Islet of Langerhans (tissue), 1 donor: ENCODE data around the gene FPR2.
"Not testable (repeated sequence)": the region's sequence is repeated elsewhere in the genome, so short reads cannot be mapped to it uniquely, and the experiment has no call there.

ENCODE experiments used
- FAIRE-seq: peaks from one replicate; lab custom pipeline; 2011; peaks lifted over from hg19 to GRCh38; lab: Jason Lieb, UNC

Gene FPR2

DNA sequence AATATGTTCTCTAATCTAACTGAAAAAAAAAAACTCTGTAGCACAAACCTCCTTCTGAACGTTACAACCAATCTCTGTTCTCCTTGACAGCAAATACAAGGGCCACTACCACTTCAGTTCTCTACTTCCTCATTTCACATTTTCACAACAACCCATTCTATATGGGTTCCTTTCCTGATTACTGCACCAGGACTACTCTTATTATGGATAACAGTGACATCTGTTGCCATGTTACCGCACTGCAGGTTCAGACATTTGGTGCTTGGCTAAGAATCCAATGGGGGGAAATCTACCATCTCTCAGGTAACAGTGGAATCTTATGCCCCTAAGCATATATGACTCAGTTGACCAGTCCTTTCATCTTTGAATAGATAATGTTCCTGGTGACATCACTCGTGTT, 22.4 kb downstream of the FPR2 start:
- no peak for FAIRE-seq

DNA sequence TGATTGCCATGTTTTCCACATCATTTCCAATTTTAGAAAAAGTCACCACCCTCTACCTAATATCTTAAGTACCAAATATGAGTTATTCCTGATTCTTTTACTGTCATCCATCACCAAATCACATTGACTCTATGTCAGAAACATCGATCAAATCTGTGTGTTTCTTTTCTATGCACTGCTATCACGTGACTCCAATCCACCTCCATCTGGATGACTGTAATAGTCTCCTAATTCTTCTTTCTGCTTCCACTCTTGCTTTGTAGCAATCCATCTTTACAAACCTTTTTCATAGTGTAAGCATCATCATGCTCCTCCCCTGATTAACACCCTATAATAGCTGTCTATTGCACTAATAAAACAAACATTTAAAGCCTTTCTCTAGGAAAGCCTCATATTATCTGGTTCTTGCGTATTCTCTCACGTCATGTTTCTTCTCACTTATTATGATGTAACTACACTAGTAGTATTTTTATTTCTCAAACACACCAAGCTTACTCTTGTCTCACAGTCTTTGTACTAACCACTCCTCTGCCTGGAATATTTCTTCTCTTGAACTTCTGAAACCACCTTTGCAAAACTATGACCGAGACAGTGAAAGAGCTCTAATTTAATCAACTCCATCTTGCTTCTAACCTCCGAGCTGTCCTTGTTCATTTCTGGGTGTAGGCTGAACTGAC, 23.3 kb downstream of the FPR2 start:
- no peak for FAIRE-seq

DNA sequence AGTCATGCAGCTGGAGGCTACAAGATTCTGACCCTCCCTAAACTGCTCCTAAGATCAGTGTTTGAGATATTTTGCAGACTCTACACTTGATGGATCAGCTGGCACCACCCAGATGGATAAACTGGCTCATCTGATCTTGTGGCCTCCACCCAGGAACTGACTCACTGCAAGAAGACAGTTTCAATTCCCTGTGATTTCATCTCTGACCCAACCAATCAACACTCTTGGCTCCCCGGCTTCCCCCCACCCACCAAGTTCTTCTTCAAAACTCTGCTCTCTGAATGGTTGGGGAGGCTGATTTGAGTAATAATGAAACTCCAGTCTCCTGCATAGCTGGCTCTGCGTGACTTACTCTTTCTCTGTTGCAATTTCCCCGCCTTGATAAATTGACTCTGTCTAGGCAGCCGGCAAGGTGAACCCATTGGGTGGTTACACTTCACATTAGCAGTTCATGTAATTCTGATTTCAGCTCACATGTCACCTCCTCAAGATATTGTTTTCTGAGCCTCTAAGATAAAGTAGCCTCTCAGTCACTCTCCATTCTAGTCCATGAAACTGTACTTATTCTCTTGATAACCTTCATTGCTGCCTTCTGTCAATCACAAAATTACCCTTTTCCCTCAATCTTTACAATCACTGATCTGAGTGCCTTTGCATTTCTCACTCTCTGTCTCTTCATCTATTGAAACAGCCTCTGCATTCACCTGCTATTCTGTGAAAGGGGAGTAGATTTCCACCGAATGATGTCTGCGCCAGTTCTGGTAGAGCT, 24.1 kb downstream of the FPR2 start:
- no peak for FAIRE-seq

DNA sequence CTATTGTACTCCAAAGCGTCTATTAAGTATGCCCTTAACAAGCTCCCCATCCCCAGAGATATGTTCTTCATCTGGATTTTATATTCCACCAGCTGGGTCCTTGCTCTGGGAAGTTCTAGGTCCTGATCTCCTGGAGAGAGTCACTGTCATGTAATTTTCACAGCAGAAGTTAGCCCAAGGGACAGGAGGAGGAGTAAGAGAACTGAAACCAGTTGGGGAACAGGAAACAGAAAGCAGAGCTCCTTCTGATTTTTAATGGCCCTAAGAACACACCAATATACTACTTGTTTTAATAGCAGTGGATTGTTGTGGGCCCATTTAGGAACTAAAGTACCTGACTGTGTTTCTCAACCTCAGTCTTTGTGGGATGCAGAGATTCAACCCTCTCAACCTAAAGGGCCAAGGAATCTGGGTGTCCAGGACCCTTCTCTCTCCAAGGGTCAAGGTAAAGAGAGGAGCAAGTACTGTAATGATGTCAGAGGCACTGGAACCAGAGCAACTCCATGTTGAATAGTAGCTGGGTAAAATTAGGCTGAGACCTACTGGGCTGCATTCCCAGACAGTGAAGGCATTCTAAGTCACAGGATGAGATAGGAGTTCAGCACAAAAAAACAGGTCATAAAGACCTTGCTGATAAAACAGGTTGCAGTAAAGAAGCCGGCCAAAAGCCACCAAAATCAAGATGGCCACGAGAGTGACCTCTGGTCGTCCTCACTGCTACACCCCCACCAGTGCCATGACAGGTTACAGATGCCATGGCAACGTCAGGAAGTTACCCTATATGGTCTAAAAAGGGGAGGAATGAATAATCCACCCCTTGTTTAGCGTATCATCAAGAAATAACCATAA, 25.9 kb downstream of the FPR2 start:
- FAIRE-seq: no peak

DNA sequence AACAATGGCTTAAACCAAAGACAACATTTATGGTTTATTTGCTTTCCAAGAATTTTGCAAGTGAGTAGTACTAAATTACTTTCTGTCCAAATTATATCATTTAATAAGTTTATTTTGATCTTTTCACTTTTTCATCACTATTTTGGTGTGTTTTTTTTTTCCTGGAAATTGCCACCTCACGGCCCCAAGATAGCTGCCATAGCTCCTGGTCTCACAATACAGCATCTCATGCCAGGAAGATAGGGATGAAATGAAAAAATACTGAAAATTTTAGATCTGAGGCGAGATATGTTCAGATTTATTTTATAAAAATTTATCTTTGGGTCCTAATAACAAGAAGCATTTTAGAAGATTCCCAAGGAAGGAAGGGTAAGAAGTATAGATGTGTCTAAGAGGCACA, 27.0 kb downstream of the FPR2 start:
- FAIRE-seq: no peak

DNA sequence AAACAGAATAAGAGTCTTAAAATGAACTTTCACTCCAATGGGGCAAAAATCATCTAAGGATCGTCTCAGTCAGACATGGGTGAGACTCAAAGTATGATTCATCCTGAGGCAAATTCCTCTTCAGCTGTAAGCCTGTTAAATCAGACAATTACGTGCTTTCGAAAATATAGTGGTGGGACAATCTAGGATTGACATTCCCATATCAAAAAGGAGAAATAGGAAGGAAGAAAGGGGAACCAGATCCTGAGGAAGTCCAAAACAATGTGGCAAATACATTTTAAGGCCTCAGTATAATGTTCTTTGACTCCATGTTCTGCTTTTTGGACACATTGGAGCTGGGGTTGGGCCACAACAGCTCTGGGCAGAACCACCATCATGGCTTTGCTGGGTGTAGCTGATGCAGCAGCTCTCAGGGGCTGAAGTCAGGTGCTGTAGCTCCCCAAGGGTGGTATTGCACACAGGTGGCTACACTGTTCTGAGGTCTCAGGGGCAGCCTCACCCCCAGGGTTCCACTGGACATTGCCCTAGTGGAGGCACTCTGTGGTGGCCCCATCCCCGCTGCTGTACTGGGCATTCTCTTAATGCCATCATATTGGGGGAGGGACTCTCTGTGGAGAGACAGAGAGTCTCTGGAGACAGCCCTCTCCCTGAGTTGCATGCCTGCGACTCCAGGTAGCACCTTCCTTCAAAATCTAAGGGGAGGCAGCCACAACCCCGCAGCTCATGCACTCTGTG, 28.2 kb downstream of the FPR2 start:
- FAIRE-seq: no peak

DNA sequence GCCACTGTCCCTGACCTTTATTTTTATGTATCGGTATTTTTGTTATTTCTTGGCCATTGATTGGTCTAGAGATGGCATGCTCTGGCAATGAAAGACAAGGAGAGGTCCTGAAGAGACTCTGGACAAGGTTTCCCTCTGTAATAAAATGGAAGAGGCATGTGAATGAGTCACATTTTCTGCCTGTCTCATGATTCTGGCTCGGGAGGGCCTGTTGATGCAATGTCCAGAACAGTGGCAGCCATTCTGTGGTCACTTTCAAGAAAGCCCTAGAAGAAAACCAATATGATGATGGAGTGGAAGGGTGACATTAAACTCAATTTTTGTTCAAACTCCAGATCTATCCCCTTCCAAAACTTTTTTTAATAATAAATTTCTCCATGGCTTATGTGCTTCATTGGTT, 32.0 kb downstream of the FPR2 start:
- FAIRE-seq: no peak

DNA sequence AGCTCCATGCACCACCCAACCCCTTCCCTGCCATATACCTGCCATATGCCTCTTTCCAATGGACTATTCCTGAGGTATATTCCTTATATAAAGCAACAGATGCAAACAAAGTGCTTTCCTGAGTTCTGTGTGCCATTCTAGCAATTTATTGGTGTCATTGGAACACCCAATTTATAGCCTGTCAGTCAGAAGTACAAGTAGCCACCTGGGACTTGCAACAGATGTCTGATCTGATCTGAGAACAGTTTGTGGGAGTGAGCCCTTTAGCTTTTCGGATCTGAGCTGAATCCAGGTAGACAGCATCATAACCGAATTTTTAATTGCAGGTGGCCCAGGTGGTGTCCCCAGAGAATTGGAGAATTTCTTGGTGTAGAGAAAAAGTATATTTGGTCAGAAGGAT, 33.0 kb downstream of the FPR2 start:
- no peak for FAIRE-seq

DNA sequence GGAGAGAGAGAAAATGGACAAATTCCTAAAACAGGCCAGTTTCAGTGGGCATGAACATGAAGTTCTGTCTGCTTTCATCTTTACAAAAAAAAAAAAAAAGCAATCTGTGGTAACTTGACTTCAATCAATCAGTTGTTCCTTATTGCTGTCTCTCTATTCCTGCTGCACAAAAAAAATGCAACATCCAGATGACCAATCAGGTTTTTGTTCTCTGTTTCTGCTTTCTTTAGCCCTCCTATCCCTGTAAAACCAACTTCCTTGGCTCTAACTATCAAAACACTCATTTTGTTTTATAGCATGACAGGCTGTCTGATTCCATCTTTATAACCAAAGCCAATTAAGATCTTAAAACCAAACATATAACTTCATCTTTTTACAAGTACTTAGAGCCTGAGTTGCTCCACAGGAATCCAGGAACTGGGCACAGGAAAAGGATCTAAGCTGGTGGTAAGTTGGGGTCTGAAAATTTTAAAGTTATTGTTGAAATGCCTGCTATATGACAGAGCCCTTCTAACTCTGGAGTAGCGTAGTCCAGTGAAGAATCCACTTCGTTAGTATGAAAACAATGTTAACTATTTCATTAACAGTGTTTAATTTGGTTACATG, 34.0 kb downstream of the FPR2 start, which contains the start of gene FPR3:
FPR3 (plus strand) TSS at position 273 of the 606 bp plus-strand sequence. CDS start 28,592 bp downstream, outside the sequence.
- no peak for FAIRE-seq

DNA sequence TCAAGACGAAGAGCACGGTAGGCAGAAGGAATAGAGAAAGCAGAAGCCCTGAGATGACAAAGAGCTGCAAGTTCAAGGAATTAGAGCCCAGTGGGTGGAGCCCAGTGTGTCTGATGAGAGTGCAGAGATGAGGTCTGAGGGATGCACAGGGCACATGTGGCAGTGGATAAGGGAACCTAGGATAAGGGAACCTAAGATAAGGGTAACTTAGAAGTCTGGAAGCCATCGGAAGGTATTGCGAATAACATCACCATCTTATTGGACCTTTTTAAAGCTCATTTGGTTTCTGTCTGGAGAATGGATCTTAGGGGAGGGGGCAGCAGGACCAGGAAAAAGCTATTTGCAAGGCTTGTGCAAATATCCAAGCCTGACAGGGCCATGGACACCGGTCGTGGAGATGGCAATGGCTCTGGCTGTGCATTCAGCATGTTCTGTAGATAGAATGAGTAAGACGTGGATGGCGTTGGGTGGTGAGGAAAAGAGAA, 35.3 kb downstream of the FPR2 start:
- FAIRE-seq: no peak

DNA sequence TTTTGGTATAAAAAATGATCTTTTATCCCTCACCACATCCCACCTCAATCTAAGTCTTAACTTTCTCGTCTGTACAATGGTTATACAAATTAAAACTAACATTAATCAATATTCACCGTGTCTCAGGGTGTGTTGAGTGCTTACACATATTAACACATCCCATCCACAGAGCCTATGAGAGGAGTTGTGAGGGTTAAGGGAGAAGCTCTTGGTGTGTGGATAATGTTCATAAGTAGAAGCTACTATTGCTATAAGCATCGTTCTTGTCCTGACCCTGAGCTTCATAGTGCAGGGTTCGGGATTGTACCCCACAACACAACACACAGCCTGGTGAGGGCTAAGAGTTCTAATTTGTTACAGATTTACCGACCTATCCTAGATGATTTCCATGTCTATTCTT, 36.5 kb downstream of the FPR2 start:
- no peak for FAIRE-seq

DNA sequence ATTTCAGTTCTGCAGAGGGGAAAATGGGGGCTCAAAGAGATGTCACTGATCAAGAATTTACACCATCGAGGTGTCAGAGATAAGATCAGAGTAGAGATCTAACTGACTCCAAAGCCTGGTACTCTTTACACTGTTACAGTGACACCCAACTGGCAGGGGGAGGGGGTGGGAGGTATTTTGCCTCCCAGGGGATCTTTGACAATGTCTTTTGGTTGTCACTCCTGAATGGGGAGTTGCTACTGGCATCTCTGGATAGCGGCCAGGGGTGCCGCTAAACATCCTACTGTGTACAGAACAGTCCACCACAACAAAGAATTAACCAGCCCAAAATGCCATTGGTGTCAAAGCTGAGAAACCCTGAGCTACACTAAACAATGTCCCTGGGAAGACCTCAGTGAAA, 37.1 kb downstream of the FPR2 start:
- FAIRE-seq: no peak

DNA sequence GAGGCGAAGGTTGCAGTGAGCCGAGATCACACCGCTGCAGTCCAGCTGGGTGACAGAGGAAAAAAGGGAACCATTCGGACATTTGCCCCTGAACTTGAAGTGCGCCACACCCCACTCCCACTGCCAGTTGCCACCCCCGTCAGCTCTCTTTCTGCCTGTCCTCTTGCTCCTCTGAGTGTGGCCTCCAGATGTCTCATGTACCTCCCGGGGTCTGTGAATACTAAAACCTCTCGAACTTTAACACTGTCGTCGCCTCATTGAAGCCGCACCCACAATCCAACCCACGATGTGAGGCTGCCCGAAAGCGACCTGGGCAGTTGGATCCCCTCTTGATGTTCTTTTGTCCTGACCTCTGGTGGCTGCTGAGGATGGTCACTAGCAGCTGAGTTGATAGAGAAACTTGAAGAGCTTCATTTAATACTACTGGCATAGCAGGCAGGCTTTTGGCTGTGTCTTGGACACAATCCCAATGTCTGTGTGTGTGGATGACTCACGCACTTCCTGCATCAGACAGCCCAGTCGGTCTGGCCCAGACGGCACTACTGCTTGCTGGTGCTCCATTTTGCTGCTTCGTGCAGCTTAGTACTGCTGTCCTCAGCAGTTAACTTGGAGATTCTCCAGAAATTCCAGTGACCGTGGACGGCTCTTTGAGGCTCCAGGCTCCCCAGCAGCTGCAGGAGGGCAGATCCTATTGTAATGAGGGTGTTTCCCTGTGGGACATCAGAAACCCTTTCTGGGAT, 38.2 kb downstream of the FPR2 start:
- no peak for FAIRE-seq

DNA sequence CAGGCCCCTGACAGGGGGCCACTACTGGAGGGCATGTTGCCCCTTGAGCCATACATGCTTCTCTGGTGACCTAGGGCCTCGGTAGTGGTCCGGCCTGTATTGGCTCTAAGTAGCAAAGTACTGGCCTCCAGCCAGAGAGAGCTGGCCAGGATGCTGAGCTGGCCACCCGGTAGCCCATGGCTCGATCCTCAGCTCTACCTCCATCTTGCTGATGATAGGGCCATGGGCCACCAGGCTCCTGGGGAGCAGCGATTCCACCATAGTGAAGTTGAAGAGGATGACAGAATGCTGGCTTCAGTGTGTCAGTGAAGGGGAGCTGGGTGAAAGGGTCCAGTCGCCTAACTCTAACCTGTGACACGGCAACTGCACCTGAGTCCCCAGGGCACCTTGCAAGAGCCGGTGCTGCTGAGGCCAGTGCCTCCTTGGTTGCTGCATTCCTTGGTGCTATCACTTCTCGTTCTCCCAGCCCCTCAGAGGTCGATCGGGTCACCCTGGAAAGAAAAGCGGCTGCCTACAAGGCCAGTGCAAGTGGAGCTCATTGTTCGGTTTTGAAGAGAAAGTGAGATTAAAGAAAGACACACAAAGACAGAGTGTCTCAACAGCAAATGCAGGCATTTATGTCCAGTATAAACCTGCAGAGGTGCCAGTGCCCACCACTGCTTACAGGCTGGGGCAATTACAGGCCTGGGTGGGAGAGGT, 38.9 kb downstream of the FPR2 start:
- FAIRE-seq: no peak

DNA sequence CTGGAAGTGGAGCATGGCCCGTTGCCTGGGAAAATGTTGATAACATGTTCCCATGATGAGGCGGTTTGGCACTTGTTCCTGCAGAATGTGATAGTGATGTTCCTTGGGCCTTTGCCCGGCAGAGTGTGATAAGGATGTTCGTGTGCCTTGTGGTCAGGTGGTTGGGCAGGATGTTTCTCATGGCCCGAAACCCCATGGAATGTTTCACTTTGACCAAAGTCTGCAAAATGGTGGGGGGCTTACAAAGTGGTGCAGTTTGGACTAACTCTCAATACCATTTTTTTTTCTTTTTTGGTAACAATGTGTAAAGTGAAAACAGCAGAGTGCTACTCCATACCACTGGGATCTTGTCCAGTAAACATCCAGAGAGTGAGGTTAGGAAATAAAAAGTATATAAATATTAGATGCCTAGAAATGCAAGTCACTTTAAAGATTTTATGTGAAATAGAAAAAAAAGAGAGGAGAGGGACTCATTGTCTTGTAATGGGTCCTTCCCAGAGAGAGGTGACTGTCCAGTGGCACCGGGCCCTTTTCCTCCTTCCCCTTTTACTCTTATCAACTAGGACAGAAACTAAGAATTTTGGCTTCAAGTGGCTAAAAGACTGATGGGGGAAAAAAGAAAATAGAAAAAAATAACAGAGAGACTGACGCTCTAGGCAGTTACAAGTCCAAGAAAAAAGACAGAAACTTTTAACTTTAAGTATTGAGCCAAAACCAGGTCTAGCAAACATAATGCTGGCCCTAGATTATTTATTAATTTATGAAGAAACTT, 39.7 kb downstream of the FPR2 start:
- FAIRE-seq: no peak

DNA sequence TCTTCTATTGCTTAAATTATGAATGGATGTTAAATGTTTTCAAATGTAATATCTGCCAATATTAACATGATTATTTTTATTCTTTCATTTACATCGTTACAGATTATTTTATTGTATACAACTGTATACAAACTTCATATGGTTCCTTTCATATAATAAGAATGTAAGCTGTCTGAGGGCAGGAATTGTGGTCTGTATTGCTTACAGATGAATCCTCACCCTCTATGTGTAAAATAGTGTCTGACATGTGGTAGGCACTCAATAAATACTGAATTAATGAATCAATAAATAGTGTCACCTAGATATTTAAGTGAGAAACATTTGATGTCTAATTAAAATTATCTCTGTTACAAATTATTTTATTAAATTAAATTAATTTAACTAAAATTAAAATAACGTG, 41.8 kb downstream of the FPR2 start:
- no peak for FAIRE-seq

DNA sequence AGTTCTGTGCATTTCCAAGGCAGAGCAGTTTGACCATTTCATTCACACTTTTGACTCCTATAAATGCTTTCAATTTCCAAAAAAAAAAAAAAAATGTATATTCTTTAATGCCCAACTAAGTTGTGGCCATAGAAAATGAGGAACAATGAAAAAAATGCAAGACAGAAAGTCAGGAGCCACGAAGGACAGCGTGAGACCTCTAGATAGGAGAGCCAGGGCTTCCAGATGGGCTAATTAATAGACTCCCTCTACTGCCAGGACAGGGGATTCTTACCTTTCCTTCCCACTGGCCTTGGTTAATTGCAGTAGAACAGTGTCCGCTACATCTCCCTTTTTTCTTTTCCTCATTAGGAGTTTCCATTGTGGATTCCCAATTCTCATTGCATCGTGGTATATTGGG, 42.5 kb downstream of the FPR2 start:
- no peak for FAIRE-seq

DNA sequence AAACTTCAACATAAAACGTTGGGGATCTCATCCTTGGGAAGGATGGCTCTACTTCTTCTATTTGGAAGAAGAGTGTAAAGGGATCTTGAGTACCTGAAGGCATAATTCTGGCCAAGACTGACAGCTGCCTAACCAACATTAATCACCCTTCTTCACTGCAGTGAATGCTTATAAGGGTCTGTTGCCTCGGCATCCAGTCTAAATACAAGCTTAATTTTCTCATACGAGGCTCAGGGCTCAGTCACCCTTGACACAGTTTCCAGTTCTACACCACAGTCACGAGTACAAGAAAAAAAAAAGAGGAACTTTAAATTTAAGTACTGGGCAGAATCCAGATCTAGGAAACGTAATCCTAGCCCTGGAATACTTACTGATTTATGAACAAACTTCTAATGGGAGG, 43.0 kb downstream of the FPR2 start:
- FAIRE-seq: no peak

DNA sequence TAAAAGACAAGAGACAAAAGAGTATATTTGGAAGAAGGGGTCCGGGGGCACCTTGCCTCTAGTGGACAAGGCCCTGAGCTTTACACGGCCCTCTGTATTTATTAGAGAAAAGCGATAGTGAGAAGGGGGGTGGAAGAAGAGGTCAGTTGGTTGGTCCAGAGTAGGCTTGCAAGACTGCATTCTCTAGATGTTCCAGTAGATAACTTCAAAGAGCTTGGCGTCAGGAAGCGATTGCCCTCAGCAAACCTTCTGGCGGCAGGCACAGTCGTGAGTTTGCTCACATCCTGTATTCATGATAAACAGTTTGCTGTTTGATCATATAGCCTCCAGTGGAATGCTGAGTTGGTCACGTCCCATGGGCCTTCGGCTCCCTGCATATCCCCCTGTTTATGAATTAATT, 43.8 kb downstream of the FPR2 start:
- not testable (repeated sequence) for FAIRE-seq

DNA sequence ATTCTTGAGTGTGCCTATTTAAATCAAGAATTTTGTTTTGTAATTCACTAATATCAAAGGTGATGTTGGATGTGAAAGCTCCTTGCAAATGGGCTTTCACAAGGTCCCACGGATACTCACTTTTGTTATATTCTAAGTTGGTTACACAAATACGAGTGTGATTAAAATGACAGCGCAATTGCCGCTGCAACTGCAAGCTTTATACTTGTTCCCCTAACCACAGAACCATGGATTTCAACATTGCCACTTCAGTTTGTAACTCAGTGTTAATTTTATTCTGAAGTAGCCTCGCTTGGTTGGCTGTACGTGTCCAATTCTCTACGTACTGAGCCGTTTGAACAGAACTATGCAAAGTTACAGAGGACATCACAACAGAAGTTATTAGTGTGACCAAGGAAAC, 44.4 kb downstream of the FPR2 start:
- FAIRE-seq: not testable (repeated sequence)
